HG03135 (cell line): ENCODE measurements around the gene DEFB132.
"Not testable (repeated sequence)": the region's sequence is repeated elsewhere in the genome, so short reads cannot be mapped to it uniquely, and the experiment has no call there.

Source experiments
- ATAC-seq: cut with Tn5 transposase; IDR thresholded peaks from one replicate; pipeline ENCODE4 v1.9.1; 2021; ENCODE audit warnings: mild to moderate bottlenecking, moderate library complexity; ENCODE audit not compliant: unreplicated experiment

Gene DEFB132

GRCh38 chr20:257419-257818, at the start of gene DEFB132:
TSS of gene DEFB132 (plus strand) at chr20:257724. CDS start at chr20:257779, 55 bp downstream.
- ATAC-seq = no peak

GRCh38 chr20:208942-209566, 48.5 kb upstream of the DEFB132 start:
- no peak for ATAC-seq

GRCh38 chr20:210809-211502, 46.6 kb upstream of the DEFB132 start:
- no peak for ATAC-seq

- no peak for ATAC-seq
Measured at GRCh38 chr20:214383-214782, 43.1 kb upstream of the DEFB132 start.

GRCh38 chr20:215796-216195, 41.7 kb upstream of the DEFB132 start:
- no peak for ATAC-seq

GRCh38 chr20:217266-217665, 40.3 kb upstream of the DEFB132 start:
- no peak for ATAC-seq

- ATAC-seq = no peak
Measured at GRCh38 chr20:219290-220115, 38.0 kb upstream of the DEFB132 start.

GRCh38 chr20:221258-221830, 36.2 kb upstream of the DEFB132 start:
- ATAC-seq = no peak

- not testable (repeated sequence) for ATAC-seq
Measured at GRCh38 chr20:225879-226278, 31.6 kb upstream of the DEFB132 start.

- no peak for ATAC-seq
Measured at GRCh38 chr20:226958-227357, 30.6 kb upstream of the DEFB132 start, which contains the start of gene DEFB129. TSS of gene DEFB129 (plus strand) at chr20:227258. CDS start at chr20:227289, 31 bp downstream.

- ATAC-seq = no peak
Measured at GRCh38 chr20:227439-228105, 30.0 kb upstream of the DEFB132 start.

GRCh38 chr20:235891-236290, 21.6 kb upstream of the DEFB132 start:
- ATAC-seq = no peak

- no peak for ATAC-seq
Measured at GRCh38 chr20:237489-237888, 20.0 kb upstream of the DEFB132 start.

GRCh38 chr20:237929-238328, 19.6 kb upstream of the DEFB132 start:
- ATAC-seq = no peak

GRCh38 chr20:242905-243304, 14.6 kb upstream of the DEFB132 start:
- no peak for ATAC-seq

- ATAC-seq = no peak
Measured at GRCh38 chr20:251354-251753, 6.2 kb upstream of the DEFB132 start.

GRCh38 chr20:252801-253200, 4.7 kb upstream of the DEFB132 start:
- no peak for ATAC-seq

- not testable (repeated sequence) for ATAC-seq
Measured at GRCh38 chr20:253447-253846, 4.1 kb upstream of the DEFB132 start.

- no peak for ATAC-seq
Measured at GRCh38 chr20:258269-258858, 840 bp downstream of the DEFB132 start.

GRCh38 chr20:258963-259362, 1.4 kb downstream of the DEFB132 start:
- no peak for ATAC-seq
